Kidney (tissue), 14 donors: ENCODE results near the gene PSPN. TPM values are rescaled to one million over a fixed set of nuclear protein-coding genes. Genes with fewer than 3 reads are reported as not detected.
"Not testable (repeated sequence)": the region's sequence is repeated elsewhere in the genome, so short reads cannot be mapped to it uniquely, and the experiment has no call there.

Experiments used
- DNase-seq, 5 donors: peaks; one replicate each; pipeline ENCODE4 v3.0.0-alpha.2; 2013 to 2020
- FAIRE-seq: peaks from 2 replicates; lab custom pipeline; 2012; peaks lifted over from hg19 to GRCh38; lab: Jason Lieb, UNC
- H3K27ac ChIP-seq, 2 donors: one replicate each; pipeline ENCODE4 v1.7.0; 2013; ENCODE audit warnings: low read depth in 2 of 2, low read length in 2 of 2, inconsistent platforms in 1 of 2
- H3K27me3 ChIP-seq: one replicate; pipeline ENCODE4 v1.7.1; 2013; ENCODE audit warnings: low read length, inconsistent platforms; ENCODE audit not compliant: control insufficient read depth, insufficient read depth
- H3K36me3 ChIP-seq, 3 donors: one replicate each; pipeline versions ENCODE4 v1.7.0 to v1.7.1; 2013; ENCODE audit warnings: low read length in 3 of 3, control low read depth in 1 of 3, inconsistent platforms in 1 of 3; ENCODE audit not compliant: insufficient read depth in 3 of 3, control insufficient read depth in 2 of 3
- H3K4me1 ChIP-seq, 3 donors: one replicate each; pipeline versions ENCODE4 v1.7.0 to v1.7.1; 2013; ENCODE audit warnings: low read length in 3 of 3, inconsistent platforms in 1 of 3, low read depth in 1 of 3; ENCODE audit not compliant: control insufficient read depth in 2 of 3, insufficient read depth in 2 of 3
- H3K4me3 ChIP-seq, 3 donors: one replicate each; pipeline versions ENCODE4 v1.7.0 to v1.8.1; 2013; ENCODE audit warnings: low read length in 3 of 3, control low read depth in 1 of 3, inconsistent platforms in 1 of 3
- H3K9ac ChIP-seq, 3 donors: one replicate each; pipeline versions ENCODE4 v1.7.0 to v1.7.1; 2013; ENCODE audit warnings: low read length in 3 of 3, control low read depth in 1 of 3, inconsistent platforms in 1 of 3
- H3K9me3 ChIP-seq, 3 donors: one replicate each; pipeline versions ENCODE4 v1.7.0 to v1.7.1; 2013; ENCODE audit warnings: low read length in 3 of 3, control low read depth in 1 of 3, inconsistent platforms in 1 of 3; ENCODE audit not compliant: control insufficient read depth in 2 of 3, insufficient read depth in 1 of 3
- CTCF ChIP-seq: IDR thresholded peaks from 3 replicates; pipeline ENCODE4 v1.5.1; 2012; ENCODE audit warnings: mild to moderate bottlenecking, moderate library complexity, borderline replicate concordance; ENCODE audit not compliant: insufficient read depth; ENCODE audit errors: extremely low read depth
- intact Hi-C: fragments of 100-400 bp; cut with DNase I; formaldehyde crosslinking; loops from one replicate; pipeline ENCODE4 v1.11.1; 2022
- polyA plus RNA-seq: library from polyadenylated mRNA; stranded (reverse); fragments of 350-450 nt; fragmentation: Illumina TruSeq; extraction: RNeasy Lipid Tissue Mini Kit (QIAGEN cat#74804); gene quantifications from one replicate; pipeline ENCODE4 v1.2.3, GENCODE V29; 2014; ENCODE audit warnings: low read depth, low replicate concordance; ENCODE audit not compliant: insufficient read depth
- total RNA-seq: library from RNA; stranded (reverse); fragmentation: NEBNext Ultra II Directional; extraction: Animal tissue kit (Norgen Biotek cat#: 25700); gene quantifications from one replicate; pipeline ENCODE4 v1.2.1, GENCODE V29; 2021
- donor health status: control.
- donor health status: control.
- donor health status: control.
- donor health status: control.
- donor health status: control.
- donor health status: DM: yes; HTN: yes; CAD: no.
- donor health status: Normal renal cell carcinoma (clear cell type).

Gene PSPN
- total and polyA plus RNA-seq, 2 donors from 2014 or later: 1.9 to 2.0 TPM

- H3K9me3 ChIP-seq: no peaks in the 10 kb centered on the region
- no peaks in the 10 kb centered on the region for H3K27me3 ChIP-seq
- FAIRE-seq: no peak
- H3K27ac ChIP-seq: no peak overlapping the region
- intact Hi-C loops: no loop called here
- peak in 1 of 5 donors; percentile 8 for DNase-seq
- no peaks in the 10 kb centered on the region for H3K36me3 ChIP-seq
- TF ChIP-seq CTCF: peak; percentile 26
- no peaks in the 10 kb centered on the region for H3K4me1 ChIP-seq
- H3K4me3 ChIP-seq: no peak overlapping the region
- no peak overlapping the region for H3K9ac ChIP-seq
Measured at GRCh38 chr19:6354098-6354674, 21.5 kb downstream of the PSPN start.

- intact Hi-C loops: no loop called here
- no peaks in the 10 kb centered on the region for H3K9me3 ChIP-seq
- H3K27ac ChIP-seq: no peak overlapping the region
- no peak for TF ChIP-seq CTCF
- no peak overlapping the region for H3K4me3 ChIP-seq
- H3K36me3 ChIP-seq: no peaks in the 10 kb centered on the region
- FAIRE-seq (no peak), DNase-seq (peak in 1 of 5 donors; percentile 16)
- H3K9ac ChIP-seq: no peak overlapping the region
- no peaks in the 10 kb centered on the region for H3K4me1 ChIP-seq
- no peaks in the 10 kb centered on the region for H3K27me3 ChIP-seq
Measured at GRCh38 chr19:6352381-6353165, 23.2 kb downstream of the PSPN start.

GRCh38 chr19:6350688-6351087, 25.0 kb downstream of the PSPN start:
- TF ChIP-seq CTCF: no peak
- Histone ChIP-seq H3K9me3 (no peaks in the 10 kb centered on the region), H3K9ac (no peak overlapping the region), H3K27ac (no peak overlapping the region), H3K4me1 (no peaks in the 10 kb centered on the region), H3K27me3 (no peaks in the 10 kb centered on the region), H3K36me3 (no peaks in the 10 kb centered on the region), H3K4me3 (no peak overlapping the region)
- DNase-seq (no peak), FAIRE-seq (no peak)
- intact Hi-C loops: no loop called here

- H3K4me3 ChIP-seq, H3K9me3 ChIP-seq, H3K27me3 ChIP-seq, FAIRE-seq, DNase-seq, H3K27ac ChIP-seq, intact Hi-C loops, H3K4me1 ChIP-seq, H3K9ac ChIP-seq, H3K36me3 ChIP-seq: not testable (repeated sequence)
Measured at GRCh38 chr19:6349271-6349670, 26.5 kb downstream of the PSPN start.
